PC-9 (cell line): Measurements from ENCODE around the gene EIF4G3.

ENCODE experiments used
- EZH2 ChIP-seq: fragments of 200-600 bp; sonication (generic); IDR thresholded peaks from 2 replicates; pipeline ENCODE4 v1.8.0; 2017; ENCODE audit warnings: antibody characterized with exemption, low read depth
- TF ChIP-seq, protein P1 (sequence below): fragments of 200-600 bp; sonication (generic); conservative IDR thresholded peaks from 2 replicates; pipeline ENCODE4 v1.6.1; 2017; ENCODE audit warnings: mixed run types, antibody characterized with exemption, mild to moderate bottlenecking, moderate library complexity

DNA sequence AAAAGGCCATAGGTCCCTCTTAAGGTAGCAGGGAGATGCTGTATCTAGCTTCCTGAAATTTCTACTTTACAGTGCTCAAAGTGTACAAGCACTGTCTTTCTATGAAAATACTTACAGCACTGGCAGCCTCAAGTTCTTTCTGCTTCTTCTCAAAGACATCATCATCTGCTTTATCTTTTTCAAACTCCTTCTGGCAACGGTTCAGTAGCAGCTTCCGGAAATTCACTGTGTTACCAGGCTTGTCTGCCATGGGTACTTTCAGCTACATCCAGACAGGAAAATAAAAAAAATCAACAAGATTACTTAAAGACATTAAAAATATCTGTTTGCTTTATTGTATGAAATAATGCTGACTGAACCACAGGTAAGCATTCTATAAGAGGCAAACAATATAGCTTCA lies 311.7 kb downstream of the EIF4G3 start:
- TF ChIP-seq, protein P1, sequence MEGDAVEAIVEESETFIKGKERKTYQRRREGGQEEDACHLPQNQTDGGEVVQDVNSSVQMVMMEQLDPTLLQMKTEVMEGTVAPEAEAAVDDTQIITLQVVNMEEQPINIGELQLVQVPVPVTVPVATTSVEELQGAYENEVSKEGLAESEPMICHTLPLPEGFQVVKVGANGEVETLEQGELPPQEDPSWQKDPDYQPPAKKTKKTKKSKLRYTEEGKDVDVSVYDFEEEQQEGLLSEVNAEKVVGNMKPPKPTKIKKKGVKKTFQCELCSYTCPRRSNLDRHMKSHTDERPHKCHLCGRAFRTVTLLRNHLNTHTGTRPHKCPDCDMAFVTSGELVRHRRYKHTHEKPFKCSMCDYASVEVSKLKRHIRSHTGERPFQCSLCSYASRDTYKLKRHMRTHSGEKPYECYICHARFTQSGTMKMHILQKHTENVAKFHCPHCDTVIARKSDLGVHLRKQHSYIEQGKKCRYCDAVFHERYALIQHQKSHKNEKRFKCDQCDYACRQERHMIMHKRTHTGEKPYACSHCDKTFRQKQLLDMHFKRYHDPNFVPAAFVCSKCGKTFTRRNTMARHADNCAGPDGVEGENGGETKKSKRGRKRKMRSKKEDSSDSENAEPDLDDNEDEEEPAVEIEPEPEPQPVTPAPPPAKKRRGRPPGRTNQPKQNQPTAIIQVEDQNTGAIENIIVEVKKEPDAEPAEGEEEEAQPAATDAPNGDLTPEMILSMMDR, result no peak
- TF ChIP-seq EZH2, result no peak
